HG03135 (cell line): ENCODE data around the gene PRR35.

ENCODE experiments used
- ATAC-seq: cut with Tn5 transposase; IDR thresholded peaks from one replicate; pipeline ENCODE4 v1.9.1; 2021; ENCODE audit warnings: mild to moderate bottlenecking, moderate library complexity; ENCODE audit not compliant: unreplicated experiment

PRR35 gene

GRCh38 chr16:561957-562938, 2.1 kb downstream of the PRR35 start:
- no peak for ATAC-seq

DNA sequence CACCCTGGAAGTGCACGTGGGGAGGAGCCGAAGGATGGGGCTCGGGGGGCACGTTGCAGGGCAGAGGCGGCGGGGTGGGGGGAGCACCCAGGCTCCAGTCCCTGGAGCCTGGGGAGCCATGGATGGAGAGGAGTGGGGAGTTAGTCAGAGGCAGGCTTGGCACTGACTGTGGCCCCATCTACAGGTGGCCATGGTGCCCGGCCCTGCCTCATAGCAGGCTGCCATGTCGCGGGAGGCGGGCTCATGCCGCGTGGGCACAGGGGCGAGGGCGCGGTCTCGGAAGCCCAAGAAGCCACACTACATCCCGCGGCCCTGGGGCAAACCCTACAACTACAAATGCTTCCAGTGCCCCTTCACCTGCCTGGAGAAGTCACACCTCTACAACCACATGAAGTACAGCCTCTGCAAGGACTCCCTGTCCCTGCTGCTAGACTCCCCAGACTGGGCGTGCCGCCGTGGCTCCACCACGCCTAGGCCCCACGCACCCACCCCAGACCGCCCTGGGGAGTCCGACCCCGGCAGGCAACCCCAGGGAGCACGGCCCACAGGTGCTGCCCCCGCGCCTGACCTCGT, 3.0 kb downstream of the PRR35 start:
- ATAC-seq = no peak

DNA sequence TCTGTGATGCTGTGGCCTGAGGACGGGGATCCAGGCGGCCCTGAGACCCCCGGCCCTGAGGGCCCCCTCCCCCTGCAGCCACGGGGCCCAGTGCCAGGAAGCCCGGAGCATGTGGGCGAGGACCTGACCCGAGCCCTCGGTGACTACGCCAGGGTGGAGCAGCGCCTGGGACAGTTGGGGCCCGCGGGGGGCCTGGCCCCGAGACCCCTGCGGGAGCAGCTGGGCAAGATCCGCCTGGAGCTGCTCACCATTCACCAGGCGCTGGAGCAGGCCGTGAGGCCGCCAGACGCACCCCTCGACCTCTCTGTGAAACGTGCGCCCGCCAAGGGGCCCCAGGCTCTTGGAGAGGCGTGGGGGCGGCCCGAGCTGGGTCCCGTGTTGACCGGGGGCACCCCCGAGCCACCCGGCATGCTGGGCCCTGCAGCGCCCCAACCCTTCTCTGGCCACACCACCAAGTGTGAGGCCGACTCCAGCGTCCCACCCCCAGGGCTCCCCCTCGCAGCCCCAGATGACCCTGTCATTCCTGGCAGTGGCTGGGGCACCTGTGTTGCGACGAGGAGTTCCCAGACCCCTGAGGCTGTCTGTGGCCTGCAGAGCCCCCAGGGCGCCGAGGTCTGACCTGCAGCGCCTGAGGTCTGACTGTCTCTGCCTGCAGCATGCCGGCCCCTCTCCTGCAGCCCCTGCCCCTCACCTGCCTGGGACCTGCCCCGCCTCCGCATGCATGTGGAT, 4.7 kb downstream of the PRR35 start:
- ATAC-seq = no peak

DNA sequence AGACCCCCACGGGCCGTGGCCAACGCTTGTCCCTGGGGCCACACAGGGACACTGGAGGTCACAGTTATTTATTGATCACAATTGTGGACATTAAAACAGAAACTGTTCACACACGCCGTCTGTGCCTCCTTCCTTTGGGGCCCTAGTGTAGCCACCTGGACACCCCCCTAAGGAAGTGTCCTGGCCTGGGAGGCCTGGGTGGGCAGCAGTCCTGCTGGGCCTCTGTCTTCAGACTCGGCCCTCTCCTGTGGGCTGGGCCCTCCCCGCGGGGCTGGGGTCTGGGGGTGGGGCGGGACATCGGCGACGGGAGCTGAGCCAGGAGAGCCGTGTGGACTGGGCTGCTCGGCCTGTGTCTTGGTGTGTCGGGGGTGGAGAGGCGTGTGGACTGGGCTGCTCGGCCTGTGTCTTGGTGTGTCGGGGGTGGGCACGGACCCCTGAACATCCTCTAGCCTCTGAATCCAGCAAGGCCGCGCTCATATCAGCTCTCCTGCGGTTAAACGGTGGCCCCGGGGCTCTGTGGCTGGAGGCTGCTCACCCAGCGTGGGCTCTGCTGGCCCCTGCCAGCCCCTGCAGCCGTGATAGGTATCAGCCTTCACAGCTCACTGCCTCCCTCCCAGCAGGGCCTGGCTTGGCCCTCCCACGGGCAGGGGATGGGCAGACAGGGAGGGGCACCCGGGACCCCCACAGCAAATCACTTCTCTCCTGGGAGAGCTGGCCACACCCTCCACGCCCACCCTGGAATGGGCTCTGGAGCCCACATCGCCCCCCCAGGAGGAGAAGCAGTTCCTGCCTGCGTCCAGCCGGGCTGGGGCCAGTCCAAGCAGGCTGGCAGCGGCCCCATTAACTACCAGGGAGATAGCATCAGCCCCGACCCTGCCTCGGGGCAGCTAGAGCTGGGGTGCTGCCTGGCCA, 5.5 kb downstream of the PRR35 start:
- ATAC-seq = no peak

DNA sequence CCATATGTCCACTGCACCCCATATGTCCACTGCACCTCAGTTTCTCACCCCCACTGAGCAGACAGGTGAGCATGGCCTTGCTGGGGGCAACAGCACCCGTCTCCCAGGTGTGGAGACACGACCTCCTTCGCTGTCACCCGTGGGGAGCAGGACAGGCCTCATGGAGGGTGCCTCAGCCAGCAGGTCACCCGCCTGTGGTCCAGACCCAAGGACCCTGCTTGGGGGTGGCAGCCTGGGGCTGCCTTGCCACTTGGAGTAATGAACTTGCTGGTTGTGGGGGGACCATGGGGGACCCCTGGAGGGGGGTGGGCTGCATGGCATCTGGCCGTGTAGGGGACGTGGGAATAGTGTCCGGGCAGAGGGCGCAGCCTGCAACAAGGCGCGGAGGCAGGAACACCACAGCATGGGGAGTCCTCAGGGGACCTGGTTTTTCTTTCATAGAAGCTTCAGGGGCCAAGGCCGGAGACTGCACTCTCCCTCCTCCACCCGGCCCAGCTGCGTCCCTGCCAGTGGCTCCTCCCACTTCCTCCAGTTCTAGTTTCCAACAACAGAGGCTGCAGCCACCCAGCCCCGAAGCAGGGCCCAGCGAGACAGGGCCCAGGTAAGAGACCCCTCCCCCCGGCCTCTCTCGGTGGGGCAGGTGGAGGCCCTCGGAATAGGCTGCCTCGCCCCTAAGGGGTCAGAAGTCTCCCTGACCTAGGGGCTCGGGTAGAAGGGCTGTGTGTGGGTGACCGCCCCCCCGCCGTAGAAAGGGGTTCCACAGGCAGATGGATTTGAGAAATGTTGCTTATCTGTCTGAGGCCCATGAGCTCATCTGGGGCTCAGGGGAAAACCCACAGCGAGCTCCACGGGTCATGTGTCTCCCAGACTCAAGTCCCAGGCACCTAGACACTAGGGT, 6.5 kb downstream of the PRR35 start, which contains the start of gene NHLRC4:
TSS of gene NHLRC4 (plus strand) at position 531 of the 898 bp plus-strand sequence. CDS start 1,043 bp downstream, outside the sequence.
- ATAC-seq = no peak

GRCh38 chr16:567373-568256, 7.4 kb downstream of the PRR35 start:
- ATAC-seq = no peak

- no peak for ATAC-seq
Observed at GRCh38 chr16:568401-569258, 8.4 kb downstream of the PRR35 start.

GRCh38 chr16:569445-570254, 9.5 kb downstream of the PRR35 start, which contains the start of gene PIGQ:
PIGQ (plus strand) TSS chr16:569968; CDS start chr16:574075, 4,107 bp downstream.
- ATAC-seq = peak; percentile 34

- ATAC-seq = no peak
Observed at GRCh38 chr16:572865-573650, 12.9 kb downstream of the PRR35 start.

DNA sequence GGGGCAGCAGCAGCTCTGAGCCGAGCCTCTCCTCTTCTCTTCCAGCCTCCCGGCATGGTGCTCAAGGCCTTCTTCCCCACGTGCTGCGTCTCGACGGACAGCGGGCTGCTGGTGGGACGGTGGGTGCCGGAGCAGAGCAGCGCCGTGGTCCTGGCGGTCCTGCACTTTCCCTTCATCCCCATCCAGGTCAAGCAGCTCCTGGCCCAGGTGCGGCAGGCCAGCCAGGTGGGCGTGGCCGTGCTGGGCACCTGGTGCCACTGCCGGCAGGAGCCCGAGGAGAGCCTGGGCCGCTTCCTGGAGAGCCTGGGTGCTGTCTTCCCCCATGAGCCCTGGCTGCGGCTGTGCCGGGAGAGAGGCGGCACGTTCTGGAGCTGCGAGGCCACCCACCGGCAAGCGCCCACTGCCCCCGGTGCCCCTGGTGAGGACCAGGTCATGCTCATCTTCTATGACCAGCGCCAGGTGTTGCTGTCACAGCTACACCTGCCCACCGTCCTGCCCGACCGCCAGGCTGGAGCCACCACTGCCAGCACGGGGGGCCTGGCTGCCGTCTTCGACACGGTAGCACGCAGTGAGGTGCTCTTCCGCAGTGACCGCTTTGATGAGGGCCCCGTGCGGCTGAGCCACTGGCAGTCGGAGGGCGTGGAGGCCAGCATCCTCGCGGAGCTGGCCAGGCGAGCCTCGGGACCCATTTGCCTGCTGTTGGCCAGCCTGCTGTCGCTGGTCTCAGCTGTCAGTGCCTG, 14.0 kb downstream of the PRR35 start:
- no peak for ATAC-seq

GRCh38 chr16:575354-576196, 15.4 kb downstream of the PRR35 start:
- no peak for ATAC-seq

DNA sequence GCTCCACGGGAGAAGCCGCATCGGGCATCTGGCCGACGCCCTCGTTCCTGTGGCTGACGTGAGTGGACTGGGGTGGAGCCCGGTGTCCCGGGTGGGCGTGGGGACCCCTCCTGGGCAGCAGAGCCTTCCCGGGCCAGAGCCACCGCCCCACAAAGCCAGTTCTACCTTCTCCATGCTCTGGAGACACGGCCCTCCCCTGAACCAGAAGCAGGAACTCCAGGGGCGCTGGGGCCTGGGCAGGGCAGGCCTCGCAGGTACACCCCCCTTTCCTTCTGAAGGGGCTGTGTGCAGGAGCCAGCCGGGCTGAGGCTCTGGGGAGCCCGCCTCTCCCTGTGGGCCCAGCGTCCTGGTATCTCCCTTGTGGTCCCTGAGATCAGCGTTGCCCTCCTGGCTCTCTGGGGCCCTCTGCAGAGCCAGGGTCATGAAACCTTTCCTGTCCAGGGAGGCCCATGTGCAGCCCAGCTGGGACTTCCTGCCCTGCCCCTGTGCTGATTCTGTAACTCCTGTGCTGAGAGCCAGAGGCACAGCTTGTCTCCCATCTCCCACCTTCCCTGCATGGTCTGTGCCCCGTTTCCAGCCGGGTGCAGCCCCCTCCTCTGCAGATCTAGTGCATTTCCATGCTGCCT, 16.1 kb downstream of the PRR35 start:
- ATAC-seq = no peak

DNA sequence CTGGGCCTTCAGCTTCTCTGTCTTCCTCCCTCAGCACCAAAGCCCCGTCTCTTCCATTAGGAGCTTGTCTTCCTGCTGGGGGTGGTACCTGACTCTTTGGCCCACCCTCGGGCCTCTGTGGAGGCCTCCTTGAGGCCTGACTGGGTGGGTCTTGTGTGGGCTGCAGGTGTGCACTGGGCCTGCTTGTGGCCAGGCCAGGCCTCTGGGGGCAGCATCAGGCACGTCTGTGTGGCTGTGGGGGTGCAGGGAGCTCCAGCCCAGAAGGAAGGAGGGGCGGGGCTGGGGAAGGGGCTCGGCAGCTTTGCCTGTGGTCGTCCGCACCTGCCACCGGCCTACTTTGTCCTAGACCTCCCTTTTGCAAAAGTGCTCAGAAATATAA, 16.6 kb downstream of the PRR35 start:
- ATAC-seq = no peak

DNA sequence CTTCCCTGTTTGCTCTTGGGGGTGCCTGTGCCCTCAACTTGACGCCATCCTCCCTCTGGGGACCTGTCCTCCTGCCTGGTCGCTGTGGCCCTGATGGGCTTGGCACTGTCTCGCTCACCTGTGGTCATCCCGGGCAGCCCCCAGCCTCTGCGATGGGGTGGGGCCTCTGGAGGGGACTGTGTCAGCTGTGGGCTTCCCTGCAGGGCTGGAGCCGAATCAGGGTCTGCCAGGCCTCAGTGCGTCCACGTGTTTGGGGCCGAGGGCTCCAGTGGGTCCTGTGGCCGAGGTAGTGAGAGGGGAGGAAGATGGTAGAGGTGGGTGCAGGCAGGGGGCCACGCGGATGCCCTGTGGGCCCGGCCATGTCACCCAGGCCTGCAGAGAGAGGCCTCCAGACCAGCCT, 17.6 kb downstream of the PRR35 start:
- ATAC-seq = no peak
